Dermis microvascular lymphatic vessel endothelial cell (primary cell): ENCODE data around the gene POMT1. TPM values are rescaled to one million over a fixed set of nuclear protein-coding genes. Genes with fewer than 3 reads are reported as not detected.
"Not testable (repeated sequence)": the region's sequence is repeated elsewhere in the genome, so short reads cannot be mapped to it uniquely, and the experiment has no call there.

ENCODE experiments used
- DNase-seq, 2 donors: peaks; one replicate each; pipeline versions ENCODE4 v3.0.0 to v3.0.0-alpha.2; 2010; ENCODE audit warnings: low read depth in 2 of 2
- total RNA-seq: library from RNA; depleted of rRNA; stranded (reverse); fragments of >200 nt; gene quantifications from 2 replicates; pipeline ENCODE4 v1.2.1, GENCODE V29; 2014

The POMT1 gene
- total RNA-seq, 1 donor from 2014 or later = 21.1 TPM

GRCh38 chr9:131524665-131525315 is 22.1 kb downstream of the POMT1 start:
- DNase-seq = no peak

GRCh38 chr9:131525643-131526565 is 23.2 kb downstream of the POMT1 start:
- no peak for DNase-seq

GRCh38 chr9:131528186-131528585 is 25.5 kb downstream of the POMT1 start:
- DNase-seq = no peak

- DNase-seq = no peak
These were observed 26.3 kb downstream of the POMT1 start for GRCh38 chr9:131528886-131529505.

GRCh38 chr9:131529597-131530545 is 27.2 kb downstream of the POMT1 start:
- DNase-seq = no peak

- DNase-seq = peak in 1 of 2 donors; percentile 46
These were observed 27.8 kb downstream of the POMT1 start for GRCh38 chr9:131530546-131530919.

GRCh38 chr9:131530920-131531832 is 28.5 kb downstream of the POMT1 start, which contains the start of gene UCK1:
Gene UCK1 (minus strand): TSS chr9:131531263. CDS start chr9:131531174, 89 bp downstream.
- DNase-seq = peak; percentile 44 to 86

GRCh38 chr9:131534721-131535237 is 32.1 kb downstream of the POMT1 start:
- no peak for DNase-seq

- no peak for DNase-seq
These were observed 35.2 kb downstream of the POMT1 start for GRCh38 chr9:131537946-131538345.

GRCh38 chr9:131539223-131539923 is 36.7 kb downstream of the POMT1 start:
- DNase-seq = no peak

GRCh38 chr9:131543141-131543540 is 40.4 kb downstream of the POMT1 start:
- no peak for DNase-seq

GRCh38 chr9:131545003-131545785 is 42.5 kb downstream of the POMT1 start, which contains the start of gene PRRT1B:
Gene PRRT1B (plus strand): TSS chr9:131545523. CDS start chr9:131545616, 93 bp downstream.
- DNase-seq = no peak

- DNase-seq = no peak
These were observed 43.1 kb downstream of the POMT1 start for GRCh38 chr9:131545786-131546335.

- DNase-seq = no peak
These were observed 43.8 kb downstream of the POMT1 start for GRCh38 chr9:131546336-131547084.

- not testable (repeated sequence) for DNase-seq
These were observed 46.5 kb downstream of the POMT1 start for GRCh38 chr9:131549186-131549585.

- DNase-seq = not testable (repeated sequence)
These were observed 47.7 kb downstream of the POMT1 start for GRCh38 chr9:131550465-131550864.

GRCh38 chr9:131552030-131552429 is 49.3 kb downstream of the POMT1 start:
- DNase-seq = no peak
